Lung (tissue), 12 donors: ENCODE results near the gene ABCG4. TPM values are rescaled to one million over a fixed set of nuclear protein-coding genes. Genes with fewer than 3 reads are reported as not detected.
"Not testable (repeated sequence)": the region's sequence is repeated elsewhere in the genome, so short reads cannot be mapped to it uniquely, and the experiment has no call there.

Experiments
- ATAC-seq: fragments of 200-7000 bp; cut with Tn5 transposase; one replicate; pipeline ENCODE4 v1.9.1; 2020; ENCODE audit warnings: moderate number of reproducible peaks; ENCODE audit not compliant: insufficient read depth, low FRiP score
- DNase-seq, 3 donors: peaks; one replicate each; pipeline ENCODE4 v3.0.0-alpha.2; 2013 to 2017
- H3K27ac ChIP-seq, 2 donors: one replicate each; pipeline ENCODE4 v1.5.1; 2013; ENCODE audit warnings: mild to moderate bottlenecking in 2 of 2, moderate library complexity in 2 of 2, control low read depth in 1 of 2, inconsistent platforms in 1 of 2, low read depth in 1 of 2, low read length in 1 of 2
- H3K27me3 ChIP-seq, 3 donors: one replicate each; pipeline ENCODE4 v1.5.1; 2013; ENCODE audit warnings: low read length in 2 of 3; ENCODE audit not compliant: control insufficient read depth in 3 of 3, insufficient read depth in 3 of 3
- H3K36me3 ChIP-seq, 4 donors: one replicate each; pipeline ENCODE4 v1.5.1; 2013; ENCODE audit warnings: low read length in 4 of 4, mild to moderate bottlenecking in 1 of 4, moderate library complexity in 1 of 4; ENCODE audit not compliant: control insufficient read depth in 4 of 4, insufficient read depth in 4 of 4
- H3K4me1 ChIP-seq, 5 donors: one replicate each; pipeline ENCODE4 v1.5.1; 2013; ENCODE audit warnings: low read length in 5 of 5, mild to moderate bottlenecking in 2 of 5, moderate library complexity in 1 of 5; ENCODE audit not compliant: control insufficient read depth in 5 of 5, insufficient read depth in 5 of 5
- H3K4me3 ChIP-seq: one replicate; pipeline ENCODE4 v1.5.1; 2013; ENCODE audit warnings: mild to moderate bottlenecking, control low read depth, moderate library complexity
- H3K9ac ChIP-seq, 2 donors: one replicate each; pipeline ENCODE4 v1.5.1; 2013; ENCODE audit warnings: low read length in 2 of 2, control low read depth in 1 of 2; ENCODE audit not compliant: insufficient read depth in 1 of 2
- H3K9me3 ChIP-seq, 4 donors: one replicate each; pipeline ENCODE4 v1.5.1; 2013; ENCODE audit warnings: low read length in 3 of 4, mild to moderate bottlenecking in 1 of 4, moderate library complexity in 1 of 4; ENCODE audit not compliant: control insufficient read depth in 4 of 4, insufficient read depth in 3 of 4
- CTCF ChIP-seq: IDR thresholded peaks from 2 replicates; pipeline ENCODE4 v1.5.1; 2012; ENCODE audit warnings: mild to moderate bottlenecking; ENCODE audit errors: control extremely low read depth, extremely low read depth
- WGBS, 2 donors: extraction: QIAGEN DNeasy Blood & Tissue Kit; methylation state at CpG; one replicate each; pipeline ENCODE4 v1.1.7; 2013; 5-methylcytosine and 5-hydroxymethylcytosine counted together
- polyA plus RNA-seq, 2 donors: library from polyadenylated mRNA; stranded (reverse); fragments of 200-250 nt; gene quantifications; one replicate each; pipeline ENCODE4 v1.2.1, GENCODE V29; 2013
- total RNA-seq, 2 donors: library from RNA; depleted of rRNA in 1 of 2; stranded (reverse); fragments of >200 nt in 1 of 2; gene quantifications; one replicate each; pipeline ENCODE4 v1.2.1, GENCODE V29; 2014 to 2021
- donor health status: control.
- donor health status: control.
- donor health status: Bipolar disorder and iron deficiency.
- donor health status: healthy.
- donor health status: DM: yes; HTN: yes; CAD: no.

Gene ABCG4
- total and polyA plus RNA-seq, 4 donors = 0.03 to 0.28 (median 0.10) TPM; not detected in 1

DNA sequence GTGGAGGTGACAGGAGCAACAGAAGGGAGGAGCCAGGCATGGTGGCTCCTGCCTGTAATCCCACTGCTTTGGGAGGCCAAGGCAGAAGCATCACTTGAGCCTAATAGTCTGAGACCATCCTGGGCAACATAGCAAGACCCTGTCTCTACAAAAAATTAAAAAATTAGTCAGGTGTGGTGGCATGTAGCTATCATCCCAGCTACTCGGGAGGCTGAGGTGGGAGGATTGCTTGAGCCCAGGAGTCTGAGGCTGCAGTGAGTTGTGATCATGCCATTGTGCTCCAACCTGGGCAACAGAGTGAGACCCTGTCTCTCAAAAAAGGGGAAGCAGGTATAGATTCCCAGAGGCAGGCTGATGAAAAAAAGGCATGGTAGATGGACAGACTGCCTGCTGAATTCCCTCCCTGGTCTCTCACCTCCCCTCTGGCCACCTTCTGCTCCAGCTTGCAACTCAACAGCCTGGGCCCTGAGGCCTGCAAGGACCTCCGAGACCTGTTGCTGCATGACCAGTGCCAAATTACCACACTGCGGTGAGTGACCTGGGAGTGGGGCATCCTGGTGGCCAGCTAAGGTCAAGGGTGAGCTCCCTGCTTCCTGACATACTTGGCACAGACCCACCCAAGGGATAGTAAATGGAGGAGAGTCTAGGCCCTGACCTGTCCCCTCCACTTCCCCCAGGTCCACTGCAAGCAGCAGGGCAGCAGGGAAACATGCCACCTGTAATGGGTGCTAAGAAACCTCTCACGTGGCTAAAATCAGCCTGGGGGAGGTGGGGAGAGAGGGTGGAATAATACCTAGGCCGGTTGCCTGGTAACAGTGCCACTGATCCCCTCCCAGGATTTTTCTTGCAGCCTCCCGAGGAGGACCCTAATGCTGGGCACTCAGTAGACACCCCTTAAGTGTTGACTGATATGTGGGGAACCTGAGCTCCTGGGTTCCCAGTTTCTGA lies 32.2 kb downstream of the ABCG4 start:
- Histone ChIP-seq H3K27me3 (no peaks in the 10 kb centered on the region), H3K9me3 (no peaks in the 10 kb centered on the region), H3K9ac (no peak overlapping the region), H3K4me3 (no peak overlapping the region), H3K4me1 (no peaks in the 10 kb centered on the region), H3K27ac (no peak overlapping the region), H3K36me3 (peaks cover 0 to 26% (median 18%) of the 10 kb centered on the region in 4 donors)
- no peak for TF ChIP-seq CTCF
- no peak for DNase-seq
- 85% methylated on average over 6 of the region's 6 CpGs for WGBS, 2 donors
- no peak for ATAC-seq

- 70 to 83% methylated on average over 17 of the region's 17 CpGs for WGBS, 2 donors
- H3K4me1 ChIP-seq = no peaks in the 10 kb centered on the region
- no peak for ATAC-seq
- TF ChIP-seq CTCF = no peak
- no peak overlapping the region for H3K27ac ChIP-seq
- DNase-seq = no peak
- H3K4me3 ChIP-seq = no peak overlapping the region
- no peaks in the 10 kb centered on the region for H3K9me3 ChIP-seq
- peaks cover 0 to 26% (median 17%) of the 10 kb centered on the region in 4 donors for H3K36me3 ChIP-seq
- H3K9ac ChIP-seq = no peak overlapping the region
- no peaks in the 10 kb centered on the region for H3K27me3 ChIP-seq
Observed at GRCh38 chr11:119181677-119182412, 33.0 kb downstream of the ABCG4 start.

- not testable (repeated sequence) for ATAC-seq, DNase-seq, H3K4me3 ChIP-seq, H3K9ac ChIP-seq, H3K27ac ChIP-seq, H3K4me1 ChIP-seq, H3K9me3 ChIP-seq, H3K27me3 ChIP-seq
- H3K36me3 ChIP-seq = peaks cover 0 to 22% (median 16%) of the 10 kb centered on the region in 4 donors
- 90 to 94% methylated on average over 9 of the region's 9 CpGs for WGBS, 2 donors
Observed at GRCh38 chr11:119184399-119184798, 35.5 kb downstream of the ABCG4 start.

DNA sequence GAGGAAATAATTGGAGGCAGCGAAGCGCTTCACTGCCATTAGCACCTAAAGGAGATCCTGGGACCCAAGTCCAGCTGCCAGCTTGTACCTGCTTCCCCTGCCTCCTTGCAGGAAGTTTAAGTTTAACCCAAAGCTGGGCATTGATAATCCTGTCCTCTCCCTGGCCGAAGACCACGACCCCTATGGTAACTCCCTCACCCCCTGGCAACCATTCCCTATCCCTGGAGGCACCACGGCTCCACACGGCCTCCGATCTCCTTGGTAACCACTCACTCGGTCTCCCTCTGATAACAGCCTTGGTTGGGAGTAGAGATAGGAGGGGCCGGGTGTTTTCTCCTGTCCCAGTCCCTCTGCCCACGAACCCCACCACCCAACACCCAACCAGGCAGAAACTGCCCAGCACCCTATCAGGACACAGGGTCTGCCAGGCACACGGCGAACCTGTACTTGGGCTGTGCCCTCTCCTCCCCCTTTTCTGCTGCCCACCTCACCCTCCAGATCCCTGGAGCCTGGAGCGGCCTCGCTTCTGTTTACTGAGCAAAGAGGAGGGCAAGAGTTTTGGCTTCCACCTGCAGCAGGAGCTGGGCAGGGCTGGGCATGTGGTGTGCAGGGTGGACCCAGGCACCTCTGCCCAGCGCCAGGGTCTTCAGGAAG lies 37.3 kb downstream of the ABCG4 start:
- Histone ChIP-seq H3K4me3 (no peak overlapping the region), H3K9ac (no peak overlapping the region), H3K36me3 (peaks cover 0 to 15% (median 5%) of the 10 kb centered on the region in 4 donors), H3K9me3 (no peaks in the 10 kb centered on the region), H3K4me1 (no peaks in the 10 kb centered on the region), H3K27ac (no peak overlapping the region), H3K27me3 (no peaks in the 10 kb centered on the region)
- DNase-seq (no peak), ATAC-seq (no peak)
- TF ChIP-seq CTCF = no peak
- 50 to 78% methylated on average over 15 of the region's 15 CpGs for WGBS, 2 donors
